ENCODE data around the gene MSLN.

The MSLN gene

DNA sequence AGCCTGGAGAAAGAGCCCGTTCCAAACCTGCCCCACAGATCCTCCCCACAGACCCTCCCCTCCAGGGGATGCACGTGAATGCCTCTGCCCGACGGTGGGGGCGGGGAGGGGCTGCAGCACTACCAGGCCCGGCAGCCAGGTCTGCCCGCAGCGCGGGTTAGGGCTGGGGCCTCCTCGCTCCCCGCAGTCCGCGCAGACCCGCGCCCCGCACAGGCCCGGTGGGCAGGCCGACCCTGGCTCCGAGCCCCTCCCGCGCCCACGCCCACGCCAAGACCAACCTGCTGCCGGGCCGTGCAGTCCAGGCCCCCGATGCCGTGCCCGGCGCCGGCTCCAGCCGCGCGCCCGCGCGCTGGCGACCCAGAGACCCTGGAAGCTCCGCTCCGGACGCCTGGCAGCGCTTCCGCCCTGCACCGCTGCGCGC is 27.5 kb downstream of the MSLN start, which contains the start of gene RPUSD1:
Gene RPUSD1, minus strand, starts transcription at position 404 of the 421 bp plus-strand sequence. CDS start 644 bp downstream, outside the sequence.
- POLR2A ChIA-PET, result interaction anchor here (0.6 to 1.0 kb wide), 2 partner anchors 19 to 73 kb away, joined by 3 to 5 read pairs; partner anchors contain the start of gene METRN
- CTCF ChIA-PET, result interaction anchor here (1.2 to 9.6 kb wide), 3 partner anchors 48 to 315 kb away, joined by 3 to 169 read pairs (median 5); partner anchors contain the start of genes CIAO3 and METRN
- no peak for DNase-seq (ENCODE audit: extremely low spot score)
- TF ChIP-seq, protein P1, sequence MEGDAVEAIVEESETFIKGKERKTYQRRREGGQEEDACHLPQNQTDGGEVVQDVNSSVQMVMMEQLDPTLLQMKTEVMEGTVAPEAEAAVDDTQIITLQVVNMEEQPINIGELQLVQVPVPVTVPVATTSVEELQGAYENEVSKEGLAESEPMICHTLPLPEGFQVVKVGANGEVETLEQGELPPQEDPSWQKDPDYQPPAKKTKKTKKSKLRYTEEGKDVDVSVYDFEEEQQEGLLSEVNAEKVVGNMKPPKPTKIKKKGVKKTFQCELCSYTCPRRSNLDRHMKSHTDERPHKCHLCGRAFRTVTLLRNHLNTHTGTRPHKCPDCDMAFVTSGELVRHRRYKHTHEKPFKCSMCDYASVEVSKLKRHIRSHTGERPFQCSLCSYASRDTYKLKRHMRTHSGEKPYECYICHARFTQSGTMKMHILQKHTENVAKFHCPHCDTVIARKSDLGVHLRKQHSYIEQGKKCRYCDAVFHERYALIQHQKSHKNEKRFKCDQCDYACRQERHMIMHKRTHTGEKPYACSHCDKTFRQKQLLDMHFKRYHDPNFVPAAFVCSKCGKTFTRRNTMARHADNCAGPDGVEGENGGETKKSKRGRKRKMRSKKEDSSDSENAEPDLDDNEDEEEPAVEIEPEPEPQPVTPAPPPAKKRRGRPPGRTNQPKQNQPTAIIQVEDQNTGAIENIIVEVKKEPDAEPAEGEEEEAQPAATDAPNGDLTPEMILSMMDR (IDR thresholded peaks at IDR 0.05; ENCODE audit: control extremely low read depth, extremely low read depth, low read depth, missing control alignments), result no peak

DNA sequence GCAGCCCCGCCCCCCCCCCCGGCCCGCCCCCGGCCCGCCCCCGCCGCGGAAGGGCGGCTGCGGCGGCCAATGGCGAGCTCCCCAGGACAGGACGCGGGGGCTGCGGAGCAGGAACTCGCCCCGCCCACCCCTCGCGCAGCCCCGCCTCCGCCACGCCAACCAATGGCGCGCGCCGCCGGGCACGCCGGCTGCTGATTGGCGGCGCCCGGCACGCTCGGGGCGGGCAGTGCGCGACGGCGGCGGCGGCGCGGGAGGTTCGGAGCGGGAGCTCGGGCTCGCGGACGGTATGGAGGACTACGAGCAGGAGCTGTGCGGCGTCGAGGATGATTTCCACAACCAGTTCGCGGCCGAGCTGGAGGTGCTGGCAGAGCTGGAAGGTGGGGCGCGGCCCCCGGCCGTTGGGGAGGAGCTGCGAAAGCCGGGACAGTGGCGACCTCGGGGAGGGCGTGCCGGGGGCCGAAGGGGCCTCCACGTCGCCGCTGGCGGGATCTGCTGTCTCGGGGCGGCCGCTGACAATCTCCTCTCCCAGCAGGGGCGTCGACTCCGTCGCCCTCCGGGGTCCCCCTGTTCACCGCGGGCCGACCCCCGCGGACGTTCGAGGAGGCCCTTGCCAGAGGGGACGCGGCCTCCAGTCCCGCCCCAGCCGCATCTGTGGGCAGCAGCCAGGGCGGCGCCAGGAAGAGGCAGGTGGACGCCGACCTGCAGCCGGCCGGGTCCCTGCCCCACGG is 28.0 kb downstream of the MSLN start, which contains the start of gene CHTF18:
Gene CHTF18, plus strand, starts transcription at position 222 of the 728 bp plus-strand sequence. Its CDS starts 65 bp downstream, at position 287.
- peak; percentile 100 for DNase-seq (ENCODE audit: extremely low spot score)
- TF ChIP-seq, protein P1 (IDR thresholded peaks at IDR 0.05; ENCODE audit: control extremely low read depth, extremely low read depth, low read depth, missing control alignments), result no peak
- CTCF ChIA-PET, result interaction anchor here (1.2 to 9.6 kb wide), 3 partner anchors 48 to 315 kb away, joined by 3 to 169 read pairs (median 5); partner anchors contain the start of genes CIAO3 and METRN
- POLR2A ChIA-PET, result interaction anchor here (0.6 to 1.0 kb wide), 2 partner anchors 19 to 73 kb away, joined by 3 to 5 read pairs; partner anchors contain the start of gene METRN

DNA sequence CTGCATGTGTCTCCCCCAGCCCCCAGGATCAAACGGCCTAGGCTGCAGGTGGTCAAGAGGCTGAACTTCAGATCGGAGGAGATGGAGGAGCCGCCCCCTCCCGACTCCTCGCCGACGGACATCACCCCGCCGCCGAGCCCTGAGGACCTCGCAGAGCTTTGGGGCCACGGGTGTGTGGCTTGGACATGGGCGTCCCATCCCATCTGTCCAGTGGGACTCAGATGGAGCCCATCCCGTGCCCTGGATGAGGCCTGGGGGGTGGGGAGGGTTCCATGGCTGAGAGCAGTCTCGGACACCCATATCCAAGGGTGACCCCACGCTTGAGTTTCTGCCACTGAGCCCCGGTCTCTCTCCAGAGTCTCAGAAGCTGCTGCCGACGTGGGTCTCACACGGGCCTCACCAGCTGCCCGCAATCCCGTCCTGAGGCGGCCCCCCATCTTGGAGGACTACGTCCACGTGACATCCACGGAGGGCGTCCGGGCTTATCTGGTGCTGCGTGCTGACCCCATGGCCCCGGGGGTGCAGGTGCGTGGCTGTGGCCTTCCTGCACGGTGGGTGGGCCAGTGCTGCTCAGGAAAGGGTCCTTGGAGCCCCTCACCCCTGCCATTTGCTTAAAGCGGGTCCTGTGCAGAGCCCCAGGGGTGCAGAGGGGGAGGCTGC is 28.8 kb downstream of the MSLN start:
- CTCF ChIA-PET, result interaction anchor here (1.3 to 9.6 kb wide), 2 partner anchors 76 to 314 kb away, joined by 3 to 169 read pairs; partner anchors contain the start of gene METRN
- DNase-seq (ENCODE audit: extremely low spot score), result no peak
- POLR2A ChIA-PET, result no interaction called here
- TF ChIP-seq, protein P1 (IDR thresholded peaks at IDR 0.05; ENCODE audit: control extremely low read depth, extremely low read depth, low read depth, missing control alignments), result no peak

DNA sequence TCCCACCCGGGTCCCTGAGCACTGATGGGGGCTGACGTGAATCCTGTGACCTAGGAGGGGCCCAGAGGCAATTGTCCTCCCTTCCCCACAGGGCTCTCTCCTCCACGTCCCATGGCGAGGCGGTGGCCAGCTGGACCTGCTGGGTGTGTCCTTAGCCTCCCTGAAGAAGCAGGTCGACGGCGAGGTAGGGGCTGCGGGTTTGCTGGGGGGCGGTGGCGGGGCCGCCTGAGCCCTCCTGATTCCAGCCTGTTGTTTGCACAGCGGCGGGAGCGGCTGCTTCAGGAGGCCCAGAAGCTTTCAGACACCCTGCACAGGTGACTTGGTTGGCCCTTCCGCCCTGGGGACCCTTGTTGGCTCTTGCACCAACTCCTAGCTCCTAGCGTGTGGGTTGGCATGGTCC is 29.6 kb downstream of the MSLN start:
- no peak for DNase-seq (ENCODE audit: extremely low spot score)
- TF ChIP-seq, protein P1 (IDR thresholded peaks at IDR 0.05; ENCODE audit: control extremely low read depth, extremely low read depth, low read depth, missing control alignments), result no peak
- CTCF ChIA-PET, result no interaction called here
- POLR2A ChIA-PET, result no interaction called here

DNA sequence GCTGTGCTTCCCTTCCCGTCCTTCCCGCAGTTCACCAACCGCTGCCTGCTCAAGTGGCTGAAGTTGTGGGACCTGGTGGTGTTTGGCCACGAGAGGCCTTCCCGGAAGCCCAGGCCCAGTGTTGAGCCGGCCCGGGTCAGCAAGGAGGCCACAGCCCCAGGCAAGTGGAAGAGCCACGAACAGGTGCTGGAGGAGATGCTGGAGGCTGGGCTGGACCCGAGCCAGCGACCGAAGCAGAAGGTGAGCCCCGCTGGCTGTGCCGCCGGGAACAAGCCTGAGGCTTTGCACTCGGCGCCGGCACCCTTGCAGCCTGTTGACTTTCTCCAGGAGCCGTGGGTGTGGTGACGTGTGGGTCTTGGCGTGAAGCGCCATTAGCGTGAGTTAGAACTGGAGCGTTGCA is 30.6 kb downstream of the MSLN start:
- CTCF ChIA-PET, result no interaction called here
- POLR2A ChIA-PET, result no interaction called here
- DNase-seq (ENCODE audit: extremely low spot score), result no peak
- TF ChIP-seq, protein P1 (IDR thresholded peaks at IDR 0.05; ENCODE audit: control extremely low read depth, extremely low read depth, low read depth, missing control alignments), result no peak

DNA sequence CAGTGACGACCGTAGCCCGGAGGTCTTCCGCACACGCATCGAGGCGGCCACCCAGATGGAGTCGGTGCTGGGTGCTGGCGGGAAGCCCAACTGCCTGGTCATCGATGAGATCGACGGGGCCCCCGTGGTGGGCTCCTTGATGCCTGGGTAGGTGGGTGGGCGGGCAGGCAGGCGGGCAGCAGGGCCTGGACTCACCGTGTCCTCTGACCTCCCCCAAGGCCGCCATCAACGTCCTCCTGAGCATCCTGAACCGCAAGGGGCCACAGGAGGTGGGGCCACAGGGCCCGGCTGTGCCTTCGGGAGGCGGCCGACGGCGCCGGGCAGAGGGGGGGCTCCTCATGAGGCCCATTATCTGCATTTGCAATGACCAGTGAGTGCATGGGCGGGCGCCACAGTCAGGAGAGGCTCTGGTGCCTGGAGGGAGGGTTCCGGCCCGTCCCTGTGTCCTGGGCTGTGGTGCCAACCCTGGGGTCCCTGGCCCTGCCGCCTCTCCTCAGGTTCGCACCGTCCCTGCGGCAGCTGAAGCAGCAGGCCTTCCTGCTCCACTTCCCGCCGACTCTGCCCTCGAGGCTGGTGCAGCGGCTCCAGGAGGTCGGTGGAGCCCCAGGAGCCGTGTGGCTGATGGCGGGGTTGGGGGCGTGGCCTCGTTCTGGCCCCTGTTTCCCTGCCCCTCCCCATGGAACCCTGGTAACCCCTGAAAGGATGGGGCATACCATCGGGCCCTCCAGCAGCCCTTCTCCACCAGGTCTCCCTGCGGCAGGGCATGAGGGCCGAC is 31.9 kb downstream of the MSLN start:
- POLR2A ChIA-PET, result no interaction called here
- CTCF ChIA-PET, result no interaction called here
- TF ChIP-seq, protein P1 (IDR thresholded peaks at IDR 0.05; ENCODE audit: control extremely low read depth, extremely low read depth, low read depth, missing control alignments), result no peak

More for the DNA sequence above, 31.9 kb downstream of the MSLN start:
- DNase-seq (ENCODE audit: extremely low spot score), result no peak
